Panc1 (cell line): Measurements from ENCODE around the gene MEGF11. TPM values are rescaled to one million over a fixed set of nuclear protein-coding genes. Genes with fewer than 3 reads are reported as not detected.

Experiments
- ATAC-seq: fragments of 200-7000 bp; cut with Tn5 transposase; 2 replicates; pipeline ENCODE4 v1.9.1; 2020; ENCODE audit warnings: mild to moderate bottlenecking, moderate library complexity
- BruUV-seq: library from RNA; stranded (reverse); fragments of 400-500 nt; replicated peaks from 2 replicates; lab custom pipeline; 2021; lab: Mats Ljungman, UMichigan
- CTCF ChIA-PET: fragments of 300-600 bp; sonication (Branson Sonifier 250); formaldehyde crosslinking; loops from one replicate; lab custom pipeline; 2022; ENCODE audit warnings: antibody characterized with exemption; lab: Charles Lee
- POLR2A ChIA-PET: fragments of 300-600 bp; sonication (Branson Sonifier 250); formaldehyde crosslinking; loops from one replicate; lab custom pipeline; 2022; ENCODE audit warnings: antibody characterized with exemption; lab: Charles Lee
- DNase-seq: peaks from one replicate; pipeline ENCODE4 v3.0.0-alpha.2; 2010; ENCODE audit warnings: low read depth, low spot score
- H3K27ac ChIP-seq: 2 replicates; pipeline ENCODE4 v1.5.1; 2011; ENCODE audit warnings: mild to moderate bottlenecking, low read length, inconsistent platforms
- H3K27me3 ChIP-seq: fragments of 200-500 bp; sonication (Bioruptor generic); 2 replicates; pipeline ENCODE4 v1.6.0; 2014; ENCODE audit warnings: low read length, inconsistent platforms; ENCODE audit not compliant: control insufficient read depth, insufficient read depth
- H3K36me3 ChIP-seq: fragments of 200-500 bp; sonication (Bioruptor generic); 2 replicates; pipeline ENCODE4 v1.5.1; 2014; ENCODE audit warnings: inconsistent platforms, mild to moderate bottlenecking, low read length, moderate library complexity; ENCODE audit not compliant: control insufficient read depth, insufficient read depth
- H3K4me1 ChIP-seq: 2 replicates; pipeline ENCODE4 v1.5.1; 2011; ENCODE audit warnings: inconsistent platforms, mild to moderate bottlenecking, low read length, moderate library complexity; ENCODE audit not compliant: control insufficient read depth, insufficient read depth
- H3K4me3 ChIP-seq, 2 experiments: 2 replicates each; pipeline ENCODE4 v1.5.1; 2011 to 2012; ENCODE audit warnings: low read depth in 2 of 2, low read length in 2 of 2, mild to moderate bottlenecking in 2 of 2, inconsistent platforms in 1 of 2, moderate library complexity in 1 of 2
- H3K9me3 ChIP-seq: fragments of 200-500 bp; sonication (Bioruptor generic); 2 replicates; pipeline ENCODE4 v1.5.1; 2014; ENCODE audit warnings: low read depth, mild to moderate bottlenecking, inconsistent platforms, low read length, moderate library complexity; ENCODE audit not compliant: control insufficient read depth, insufficient read depth
- CTCF ChIP-seq: fragments of 450-650 bp; IDR thresholded peaks from 2 replicates; pipeline ENCODE4 v1.5.1; 2017; ENCODE audit warnings: mild to moderate bottlenecking
- POLR2AphosphoS5 ChIP-seq: IDR thresholded peaks from 2 replicates; pipeline ENCODE4 v1.6.1; 2012; ENCODE audit warnings: mild to moderate bottlenecking, low read depth, low read length, moderate library complexity
- SIN3A ChIP-seq: IDR thresholded peaks from 2 replicates; pipeline ENCODE4 v1.6.1; 2012; ENCODE audit warnings: low read depth, mild to moderate bottlenecking, low read length, moderate library complexity, borderline replicate concordance; ENCODE audit not compliant: insufficient read depth
- TCF7L2 ChIP-seq: IDR thresholded peaks from 2 replicates; pipeline ENCODE4 v1.6.1; 2011; ENCODE audit warnings: mild to moderate bottlenecking, low read depth, low read length, inconsistent platforms
- in situ Hi-C: cut with HindIII; loops from 2 replicates; pipeline ENCODE4 v1.10.0; 2016; ENCODE audit warnings: low sequenced_read_pairs, low pct_unique_long_range_greater_than_20kb
- intact Hi-C: fragments of 100-400 bp; cut with micrococcal nuclease; formaldehyde crosslinking; loops from one replicate; pipeline ENCODE4 v1.10.0; 2022; ENCODE audit not compliant: unreplicated experiment
- total RNA-seq: library from RNA; stranded (reverse); gene quantifications from one replicate; pipeline ENCODE4 v1.2.1, GENCODE V29; 2021; ENCODE audit not compliant: unreplicated experiment

The MEGF11 gene
- total RNA-seq, 1 experiment from 2014 or later = 0.95 TPM

GRCh38 chr15:66103293-66103590 lies 150.3 kb downstream of the MEGF11 start:
- H3K4me1 ChIP-seq = no peaks in the 10 kb centered on the region
- no peak for TF ChIP-seq SIN3A
- H3K36me3 ChIP-seq = no peaks in the 10 kb centered on the region
- H3K27me3 ChIP-seq = no peaks in the 10 kb centered on the region; the same call in none of the 2 replicates
- POLR2A ChIA-PET = no interaction called here
- H3K9me3 ChIP-seq = no peaks in the 10 kb centered on the region
- intact Hi-C loops = no loop called here
- no TSS peak for BruUV-seq
- ATAC-seq (no peak), DNase-seq (no peak)
- in situ Hi-C loops = no loop called here
- CTCF ChIA-PET = no interaction called here
- H3K27ac ChIP-seq = no peak overlapping the region
- H3K4me3 ChIP-seq = no peak overlapping the region

- no peaks in the 10 kb centered on the region; the same call in none of the 2 replicates for H3K27me3 ChIP-seq
- ATAC-seq (no peak), DNase-seq (no peak)
- no peak for TF ChIP-seq POLR2AphosphoS5
- no peak for TF ChIP-seq TCF7L2
- TF ChIP-seq CTCF = no peak
- no peak for TF ChIP-seq SIN3A
- ChIA-PET CTCF (no interaction called here), POLR2A (no interaction called here)
- H3K27ac ChIP-seq = no peak overlapping the region
- intact Hi-C loops = no loop called here
- in situ Hi-C loops = no loop called here
- no peaks in the 10 kb centered on the region for H3K36me3 ChIP-seq
- no peaks in the 10 kb centered on the region for H3K9me3 ChIP-seq
- no peaks in the 10 kb centered on the region for H3K4me1 ChIP-seq
- no peak overlapping the region for H3K4me3 ChIP-seq
- BruUV-seq = no TSS peak
These were observed 150.8 kb downstream of the MEGF11 start for GRCh38 chr15:66102563-66103292.

GRCh38 chr15:66101715-66102395 lies 151.7 kb downstream of the MEGF11 start:
- Histone ChIP-seq H3K27me3 (no peaks in the 10 kb centered on the region; the same call in none of the 2 replicates), H3K36me3 (no peaks in the 10 kb centered on the region), H3K9me3 (no peaks in the 10 kb centered on the region), H3K27ac (no peak overlapping the region), H3K4me1 (no peaks in the 10 kb centered on the region), H3K4me3 (no peak overlapping the region)
- in situ Hi-C loops (no loop called here), intact Hi-C loops (no loop called here)
- ATAC-seq = no peak
- no peak for DNase-seq
- ChIA-PET CTCF (no interaction called here), POLR2A (no interaction called here)
- TF ChIP-seq CTCF (no peak), TCF7L2 (no peak)
- BruUV-seq = no TSS peak
